ENCODE results near the gene RAPGEF1. TPM values are rescaled to one million over a fixed set of nuclear protein-coding genes. Genes with fewer than 3 reads are reported as not detected.

RAPGEF1 gene
- total and polyA plus RNA-seq, 2 of the 13 experiments (the other 11 are each of a cell fraction or from before 2014, with no cell fraction given): 21.2 to 38.9 TPM

DNA sequence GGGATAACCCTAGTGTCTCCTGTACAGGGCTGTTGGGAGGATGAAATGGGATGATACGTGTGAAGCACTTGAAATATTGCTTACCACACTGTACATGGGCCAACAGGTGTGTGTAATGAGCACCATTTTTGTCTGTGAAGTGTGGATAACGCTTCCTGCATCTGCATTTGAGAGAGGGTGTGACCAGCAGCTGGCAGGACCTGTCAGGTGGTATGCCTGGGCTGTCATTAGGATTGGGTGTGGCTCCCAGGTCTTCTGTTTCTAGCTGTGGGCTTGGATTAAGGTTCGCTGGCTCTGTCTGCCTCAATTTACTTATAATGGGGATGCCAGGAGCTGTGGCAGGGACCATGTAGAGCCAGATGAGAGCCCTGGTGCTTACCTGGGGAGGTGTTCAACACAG, 120.2 kb downstream of the RAPGEF1 start:
- Histone ChIP-seq H3K4me2 (ENCODE audit: low read depth, low read length) (no peak overlapping the region), H4K20me1 (ENCODE audit: insufficient read depth, low read length) (no peaks in the 10 kb centered on the region), H3K27me3 (ENCODE audit: control insufficient read depth in 1 of 2, insufficient read depth in 2 of 2, low read length in 2 of 2) (no peaks in the 10 kb centered on the region), H3K4me1 (ENCODE audit: insufficient read depth, low read length) (peaks cover 26% of the 10 kb centered on the region), H3K27ac (ENCODE audit: extremely low read length, insufficient read depth, low read length) (no peak overlapping the region), H3K4me3 (replicated peaks in 1 of 3; ENCODE audit: insufficient read depth in 1 of 3, low read depth in 2 of 3, low read length in 3 of 3) (no peak overlapping the region), H3K9me3 (ENCODE audit: low read length) (no peaks in the 10 kb centered on the region), H3K79me2 (ENCODE audit: insufficient read depth, low read length) (no peaks in the 10 kb centered on the region), H3K36me3 (replicated peaks in 1 of 2; ENCODE audit: control insufficient read depth in 1 of 2, insufficient read depth in 2 of 2, low read length in 2 of 2) (peaks cover 17 to 51% of the 10 kb centered on the region in 2 experiments), H2AFZ (ENCODE audit: low read length) (no peak overlapping the region), H3K9ac (ENCODE audit: insufficient read depth, low read depth, low read length) (no peak overlapping the region)
- POLR2A ChIA-PET: interaction anchor here (1.2 kb wide), 1 partner anchor 13 kb away, joined by 5 read pairs; no protein-coding TSS in a partner anchor
- in situ Hi-C loops (cut with HindIII; ENCODE audit: extremely low pct_ligation_motif_present, low pct_unique_long_range_greater_than_20kb) (no loop called here), intact Hi-C loops (cut with micrococcal nuclease; ENCODE audit: unreplicated experiment) (no loop called here)
- CTCF ChIA-PET (ENCODE audit: low intra/inter-chr PET ratio, low total read pairs): no interaction called here
- DNase-seq (ENCODE audit: low spot score) (no peak), FAIRE-seq (no peak), ATAC-seq (no peak)
- WGBS (ENCODE audit: low lambda C conversion rate): 100% methylated on average over 3 of the region's 3 CpGs
- no TSS peak for BruUV-seq (replicated peaks)
- TF ChIP-seq, protein P1, sequence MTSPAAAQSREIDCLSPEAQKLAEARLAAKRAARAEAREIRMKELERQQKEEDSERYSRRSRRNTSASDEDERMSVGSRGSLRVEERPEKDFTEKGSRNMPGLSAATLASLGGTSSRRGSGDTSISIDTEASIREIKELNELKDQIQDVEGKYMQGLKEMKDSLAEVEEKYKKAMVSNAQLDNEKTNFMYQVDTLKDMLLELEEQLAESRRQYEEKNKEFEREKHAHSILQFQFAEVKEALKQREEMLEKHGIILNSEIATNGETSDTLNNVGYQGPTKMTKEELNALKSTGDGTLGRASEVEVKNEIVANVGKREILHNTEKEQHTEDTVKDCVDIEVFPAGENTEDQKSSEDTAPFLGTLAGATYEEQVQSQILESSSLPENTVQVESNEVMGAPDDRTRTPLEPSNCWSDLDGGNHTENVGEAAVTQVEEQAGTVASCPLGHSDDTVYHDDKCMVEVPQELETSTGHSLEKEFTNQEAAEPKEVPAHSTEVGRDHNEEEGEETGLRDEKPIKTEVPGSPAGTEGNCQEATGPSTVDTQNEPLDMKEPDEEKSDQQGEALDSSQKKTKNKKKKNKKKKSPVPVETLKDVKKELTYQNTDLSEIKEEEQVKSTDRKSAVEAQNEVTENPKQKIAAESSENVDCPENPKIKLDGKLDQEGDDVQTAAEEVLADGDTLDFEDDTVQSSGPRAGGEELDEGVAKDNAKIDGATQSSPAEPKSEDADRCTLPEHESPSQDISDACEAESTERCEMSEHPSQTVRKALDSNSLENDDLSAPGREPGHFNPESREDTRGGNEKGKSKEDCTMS (CRISPR knock-in tag; conservative IDR thresholded peaks at IDR 0.05): no peak
- TF ChIP-seq HNRNPUL1 (IDR thresholded peaks at IDR 0.05; ENCODE audit: low read depth, low read length) (no peak), ZNF615 (CRISPR knock-in tag; IDR thresholded peaks at IDR 0.05; ENCODE audit: borderline replicate concordance) (no peak), ZNF101 (CRISPR knock-in tag; IDR thresholded peaks at IDR 0.05; ENCODE audit: borderline replicate concordance, low read depth) (no peak), MEIS2 (CRISPR knock-in tag; IDR thresholded peaks at IDR 0.05) (no peak), RFXAP (CRISPR knock-in tag; IDR thresholded peaks at IDR 0.05; ENCODE audit: borderline replicate concordance) (no peak), MED8 (CRISPR knock-in tag; IDR thresholded peaks at IDR 0.05; ENCODE audit: insufficient replicate concordance) (no peak), CHD4 (IDR thresholded peaks at IDR 0.05; ENCODE audit: borderline replicate concordance, low read length) (no peak), ZNF496 (CRISPR knock-in tag; IDR thresholded peaks at IDR 0.05; ENCODE audit: insufficient replicate concordance) (no peak), ZNF253 (CRISPR knock-in tag; IDR thresholded peaks at IDR 0.05; ENCODE audit: borderline replicate concordance) (no peak)
- TF ChIP-seq, protein P2, sequence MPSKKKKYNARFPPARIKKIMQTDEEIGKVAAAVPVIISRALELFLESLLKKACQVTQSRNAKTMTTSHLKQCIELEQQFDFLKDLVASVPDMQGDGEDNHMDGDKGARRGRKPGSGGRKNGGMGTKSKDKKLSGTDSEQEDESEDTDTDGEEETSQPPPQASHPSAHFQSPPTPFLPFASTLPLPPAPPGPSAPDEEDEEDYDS (CRISPR knock-in tag; IDR thresholded peaks at IDR 0.05): no peak
- TF ChIP-seq, protein P3, sequence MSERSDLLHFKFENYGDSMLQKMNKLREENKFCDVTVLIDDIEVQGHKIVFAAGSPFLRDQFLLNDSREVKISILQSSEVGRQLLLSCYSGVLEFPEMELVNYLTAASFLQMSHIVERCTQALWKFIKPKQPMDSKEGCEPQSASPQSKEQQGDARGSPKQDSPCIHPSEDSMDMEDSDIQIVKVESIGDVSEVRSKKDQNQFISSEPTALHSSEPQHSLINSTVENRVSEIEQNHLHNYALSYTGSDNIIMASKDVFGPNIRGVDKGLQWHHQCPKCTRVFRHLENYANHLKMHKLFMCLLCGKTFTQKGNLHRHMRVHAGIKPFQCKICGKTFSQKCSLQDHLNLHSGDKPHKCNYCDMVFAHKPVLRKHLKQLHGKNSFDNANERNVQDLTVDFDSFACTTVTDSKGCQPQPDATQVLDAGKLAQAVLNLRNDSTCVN (CRISPR knock-in tag; IDR thresholded peaks at IDR 0.05; ENCODE audit: borderline replicate concordance): no peak
- TF ChIP-seq, protein P4, sequence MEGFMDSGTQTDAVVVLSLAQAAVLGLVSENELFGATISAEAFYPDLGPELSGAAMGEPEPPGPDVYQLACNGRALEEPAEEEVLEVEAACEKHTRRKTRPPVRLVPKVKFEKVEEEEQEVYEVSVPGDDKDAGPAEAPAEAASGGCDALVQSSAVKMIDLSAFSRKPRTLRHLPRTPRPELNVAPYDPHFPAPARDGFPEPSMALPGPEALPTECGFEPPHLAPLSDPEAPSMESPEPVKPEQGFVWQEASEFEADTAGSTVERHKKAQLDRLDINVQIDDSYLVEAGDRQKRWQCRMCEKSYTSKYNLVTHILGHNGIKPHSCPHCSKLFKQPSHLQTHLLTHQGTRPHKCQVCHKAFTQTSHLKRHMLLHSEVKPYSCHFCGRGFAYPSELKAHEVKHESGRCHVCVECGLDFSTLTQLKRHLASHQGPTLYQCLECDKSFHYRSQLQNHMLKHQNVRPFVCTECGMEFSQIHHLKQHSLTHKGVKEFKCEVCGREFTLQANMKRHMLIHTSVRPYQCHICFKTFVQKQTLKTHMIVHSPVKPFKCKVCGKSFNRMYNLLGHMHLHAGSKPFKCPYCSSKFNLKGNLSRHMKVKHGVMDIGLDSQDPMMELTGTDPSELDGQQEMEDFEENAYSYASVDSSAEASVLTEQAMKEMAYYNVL (CRISPR knock-in tag; IDR thresholded peaks at IDR 0.05; ENCODE audit: borderline replicate concordance): no peak
- TF ChIP-seq, protein P5, sequence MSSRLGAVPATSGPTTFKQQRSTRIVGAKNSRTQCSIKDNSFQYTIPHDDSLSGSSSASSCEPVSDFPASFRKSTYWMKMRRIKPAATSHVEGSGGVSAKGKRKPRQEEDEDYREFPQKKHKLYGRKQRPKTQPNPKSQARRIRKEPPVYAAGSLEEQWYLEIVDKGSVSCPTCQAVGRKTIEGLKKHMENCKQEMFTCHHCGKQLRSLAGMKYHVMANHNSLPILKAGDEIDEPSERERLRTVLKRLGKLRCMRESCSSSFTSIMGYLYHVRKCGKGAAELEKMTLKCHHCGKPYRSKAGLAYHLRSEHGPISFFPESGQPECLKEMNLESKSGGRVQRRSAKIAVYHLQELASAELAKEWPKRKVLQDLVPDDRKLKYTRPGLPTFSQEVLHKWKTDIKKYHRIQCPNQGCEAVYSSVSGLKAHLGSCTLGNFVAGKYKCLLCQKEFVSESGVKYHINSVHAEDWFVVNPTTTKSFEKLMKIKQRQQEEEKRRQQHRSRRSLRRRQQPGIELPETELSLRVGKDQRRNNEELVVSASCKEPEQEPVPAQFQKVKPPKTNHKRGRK (CRISPR knock-in tag; IDR thresholded peaks at IDR 0.05): no peak
- TF ChIP-seq, protein P6, sequence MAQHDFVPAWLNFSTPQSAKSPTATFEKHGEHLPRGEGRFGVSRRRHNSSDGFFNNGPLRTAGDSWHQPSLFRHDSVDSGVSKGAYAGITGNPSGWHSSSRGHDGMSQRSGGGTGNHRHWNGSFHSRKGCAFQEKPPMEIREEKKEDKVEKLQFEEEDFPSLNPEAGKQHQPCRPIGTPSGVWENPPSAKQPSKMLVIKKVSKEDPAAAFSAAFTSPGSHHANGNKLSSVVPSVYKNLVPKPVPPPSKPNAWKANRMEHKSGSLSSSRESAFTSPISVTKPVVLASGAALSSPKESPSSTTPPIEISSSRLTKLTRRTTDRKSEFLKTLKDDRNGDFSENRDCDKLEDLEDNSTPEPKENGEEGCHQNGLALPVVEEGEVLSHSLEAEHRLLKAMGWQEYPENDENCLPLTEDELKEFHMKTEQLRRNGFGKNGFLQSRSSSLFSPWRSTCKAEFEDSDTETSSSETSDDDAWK (CRISPR knock-in tag; IDR thresholded peaks at IDR 0.05): no peak
